ENCODE data around the gene EIF4ENIF1.
"Not testable (repeated sequence)": the region's sequence is repeated elsewhere in the genome, so short reads cannot be mapped to it uniquely, and the experiment has no call there.

Gene EIF4ENIF1

DNA sequence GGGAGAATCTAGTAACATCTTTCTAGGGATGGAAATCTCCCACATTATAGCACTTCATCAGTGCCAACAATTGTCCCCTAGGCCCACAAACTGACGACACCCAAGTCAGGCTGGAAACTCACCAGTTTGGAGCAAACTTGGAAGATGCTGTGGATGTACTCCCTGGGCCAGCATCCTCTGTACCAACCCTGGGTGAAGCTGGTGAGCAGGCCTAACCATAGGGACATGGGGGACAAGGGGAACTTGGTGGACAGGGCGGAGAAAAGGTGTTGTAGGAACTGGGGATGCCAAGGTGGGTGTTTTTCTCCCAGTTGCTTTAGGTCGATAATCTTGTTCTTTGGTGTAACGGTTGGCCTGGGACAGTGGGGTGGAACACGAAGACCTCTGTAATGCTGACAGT, 48.0 kb downstream of the EIF4ENIF1 start:
- DNase-seq (no peak), ATAC-seq (no peak)
- Mint-ChIP-seq H3K27ac (no peak overlapping the region), H3K27me3 (no peaks in the 10 kb centered on the region), H3K4me3 (no peak overlapping the region), H3K4me1 (no peaks in the 10 kb centered on the region), H3K9me3 (no peaks in the 10 kb centered on the region)

DNA sequence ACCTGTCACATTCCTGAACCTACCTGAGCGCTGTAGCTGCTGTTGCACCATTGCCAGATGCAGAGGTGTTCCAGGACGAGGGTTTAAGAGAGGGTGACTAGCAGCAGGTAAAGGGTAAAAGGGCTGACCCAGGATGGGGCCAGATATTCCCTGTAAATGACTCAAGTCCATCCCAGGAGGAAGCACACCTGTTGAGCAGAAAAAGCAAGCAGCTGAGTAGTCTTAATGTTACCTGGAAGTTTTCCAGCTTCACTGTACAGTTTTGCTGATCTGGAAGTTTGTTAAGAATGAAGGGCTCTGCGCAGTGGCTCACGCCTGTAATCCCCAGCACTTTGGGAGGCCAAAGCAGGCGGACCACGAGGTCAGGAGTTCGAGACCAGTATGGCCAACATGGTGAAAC, 49.0 kb downstream of the EIF4ENIF1 start:
- peak overlapping the region in 1 of 2 donors; percentile 42 for H3K27ac Mint-ChIP-seq
- ATAC-seq = no peak

DNA sequence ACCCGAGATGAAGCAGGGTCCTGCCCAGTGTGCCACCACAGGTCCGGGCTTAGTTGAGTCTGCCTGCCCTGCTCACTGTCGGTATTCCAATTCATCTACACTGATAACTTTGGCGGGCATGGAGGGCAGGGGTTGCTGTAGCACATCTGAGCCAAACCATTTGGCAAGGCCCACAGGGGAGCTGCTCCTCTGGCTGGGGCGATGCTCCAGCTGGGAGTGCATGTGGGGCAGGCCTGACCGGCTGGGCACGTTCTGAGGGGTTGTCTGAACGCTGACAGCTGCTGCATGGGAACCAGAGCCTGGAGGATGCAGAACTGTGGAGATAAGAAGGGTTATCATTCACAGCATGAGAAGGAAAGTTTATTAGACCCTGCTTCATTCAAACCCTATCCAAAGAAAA, 49.8 kb downstream of the EIF4ENIF1 start:
- no peak for ATAC-seq
- H3K9me3 Mint-ChIP-seq = no peaks in the 10 kb centered on the region
- H3K27ac Mint-ChIP-seq = no peak overlapping the region
- no peaks in the 10 kb centered on the region for H3K27me3 Mint-ChIP-seq
- DNase-seq = no peak
- H3K4me1 Mint-ChIP-seq = no peaks in the 10 kb centered on the region
- H3K4me3 Mint-ChIP-seq = no peak overlapping the region

More for the DNA sequence above, 49.0 kb downstream of the EIF4ENIF1 start:
- Mint-ChIP-seq H3K27me3 (no peaks in the 10 kb centered on the region), H3K4me1 (no peaks in the 10 kb centered on the region), H3K4me3 (no peak overlapping the region), H3K9me3 (no peaks in the 10 kb centered on the region)
- DNase-seq = no peak

DNA sequence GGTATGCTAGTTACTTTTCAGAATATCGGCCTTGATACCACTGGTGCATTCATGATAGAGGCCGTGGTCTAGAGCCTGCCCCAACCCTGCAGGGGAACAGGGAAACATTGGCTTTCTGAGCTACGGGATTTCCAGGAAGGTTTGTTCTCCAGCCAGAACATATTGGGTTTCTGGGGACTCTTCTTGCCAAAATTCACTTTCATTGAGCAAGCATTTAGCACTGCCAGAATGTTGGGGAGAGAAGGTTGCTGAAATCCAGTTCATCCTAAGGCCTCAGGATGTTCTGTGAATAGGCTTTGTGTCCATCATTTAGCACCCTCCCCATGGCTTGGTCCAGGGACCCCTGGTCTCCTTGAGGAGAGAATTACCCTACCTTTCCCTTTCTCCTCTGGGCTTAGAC, 53.5 kb downstream of the EIF4ENIF1 start:
- H3K9me3 Mint-ChIP-seq = no peaks in the 10 kb centered on the region
- H3K4me3 Mint-ChIP-seq = no peak overlapping the region
- no peak overlapping the region for H3K27ac Mint-ChIP-seq
- no peaks in the 10 kb centered on the region for H3K27me3 Mint-ChIP-seq
- H3K4me1 Mint-ChIP-seq = no peaks in the 10 kb centered on the region
- DNase-seq (no peak), ATAC-seq (no peak)

DNA sequence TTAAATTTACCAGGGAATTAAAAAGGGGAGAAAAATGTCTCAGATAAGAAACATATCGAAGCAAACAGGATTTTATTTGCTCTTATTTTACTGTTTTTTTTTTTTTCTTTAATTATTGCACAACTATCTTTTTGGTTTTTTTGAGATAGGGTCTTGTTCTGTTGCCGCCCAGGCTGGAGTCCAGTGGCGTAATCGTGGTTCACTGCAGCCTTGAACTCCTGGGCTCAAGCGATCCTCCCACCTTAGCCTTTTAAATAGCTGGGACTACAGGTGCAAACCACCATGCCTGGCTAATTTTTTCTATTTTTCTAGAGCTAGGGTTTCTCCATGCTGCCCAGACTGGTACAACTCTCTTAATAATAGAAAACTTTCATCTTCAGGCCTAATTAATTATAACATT, 57.7 kb downstream of the EIF4ENIF1 start:
- DNase-seq (no peak), ATAC-seq (no peak)
- H3K9me3 Mint-ChIP-seq = no peaks in the 10 kb centered on the region
- no peak overlapping the region for H3K27ac Mint-ChIP-seq
- H3K4me1 Mint-ChIP-seq = no peaks in the 10 kb centered on the region
- no peak overlapping the region for H3K4me3 Mint-ChIP-seq
- H3K27me3 Mint-ChIP-seq = no peaks in the 10 kb centered on the region

DNA sequence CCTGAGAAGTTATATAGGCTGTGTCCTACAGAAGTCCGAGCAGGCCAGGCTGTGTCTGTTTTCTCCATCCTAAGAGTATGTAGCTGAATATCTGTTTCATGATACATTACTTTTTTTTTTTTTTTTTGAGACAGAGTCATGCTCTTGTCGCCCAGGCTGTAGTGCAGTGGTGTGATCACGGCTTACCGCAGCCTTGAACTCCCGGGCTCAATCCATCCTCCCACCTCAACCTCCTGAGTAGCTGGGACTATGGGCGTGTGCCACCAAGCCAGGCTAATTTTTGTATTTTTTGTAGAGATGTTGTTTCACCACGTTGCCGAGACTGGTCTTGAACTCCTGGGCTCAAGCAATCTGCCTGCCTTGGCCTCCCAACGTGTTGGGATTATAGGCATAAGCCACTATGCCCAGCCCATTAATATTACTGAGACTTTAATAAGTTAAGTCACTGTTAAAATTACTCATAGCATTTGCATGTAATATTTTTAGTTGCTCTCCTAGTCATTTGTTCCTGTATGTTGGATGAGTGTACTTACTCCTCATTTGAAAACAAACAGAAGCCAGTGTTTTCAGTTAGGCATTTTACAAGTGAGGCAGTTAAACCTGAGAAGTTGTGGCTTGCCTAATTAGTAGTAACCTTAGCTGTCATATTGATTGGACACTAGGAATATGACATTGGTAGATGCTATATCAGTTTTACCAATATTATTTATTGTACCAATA, 64.2 kb downstream of the EIF4ENIF1 start:
- no peaks in the 10 kb centered on the region for H3K27me3 Mint-ChIP-seq
- no peaks in the 10 kb centered on the region for H3K9me3 Mint-ChIP-seq
- peak overlapping the region in 1 of 2 donors; percentile 42 for H3K27ac Mint-ChIP-seq
- DNase-seq = no peak
- H3K4me1 Mint-ChIP-seq = no peaks in the 10 kb centered on the region
- no peak for ATAC-seq
- no peak overlapping the region for H3K4me3 Mint-ChIP-seq

DNA sequence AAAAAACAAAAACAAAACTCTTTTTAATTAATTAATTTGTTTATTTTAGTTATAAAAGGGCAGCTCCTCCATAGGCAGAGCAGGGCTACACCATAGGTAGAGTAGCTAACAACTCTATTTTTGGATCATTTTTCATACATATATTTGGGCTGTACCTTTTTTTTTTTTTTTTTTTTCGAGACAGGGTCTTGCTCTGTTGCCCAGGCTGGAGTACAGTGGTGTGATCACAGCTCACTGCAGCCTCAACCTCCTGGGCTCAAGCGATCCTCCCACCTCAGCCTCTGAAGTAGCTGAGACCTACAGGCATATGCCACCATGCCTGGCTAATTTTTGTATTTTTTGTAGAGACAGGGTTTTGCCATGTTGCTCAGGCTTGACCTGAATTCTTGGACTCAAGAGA, 87.3 kb downstream of the EIF4ENIF1 start:
- not testable (repeated sequence) for H3K27me3 Mint-ChIP-seq, DNase-seq, ATAC-seq, H3K4me3 Mint-ChIP-seq, H3K9me3 Mint-ChIP-seq, H3K27ac Mint-ChIP-seq
- H3K4me1 Mint-ChIP-seq = peaks cover 42% of the 10 kb centered on the region

DNA sequence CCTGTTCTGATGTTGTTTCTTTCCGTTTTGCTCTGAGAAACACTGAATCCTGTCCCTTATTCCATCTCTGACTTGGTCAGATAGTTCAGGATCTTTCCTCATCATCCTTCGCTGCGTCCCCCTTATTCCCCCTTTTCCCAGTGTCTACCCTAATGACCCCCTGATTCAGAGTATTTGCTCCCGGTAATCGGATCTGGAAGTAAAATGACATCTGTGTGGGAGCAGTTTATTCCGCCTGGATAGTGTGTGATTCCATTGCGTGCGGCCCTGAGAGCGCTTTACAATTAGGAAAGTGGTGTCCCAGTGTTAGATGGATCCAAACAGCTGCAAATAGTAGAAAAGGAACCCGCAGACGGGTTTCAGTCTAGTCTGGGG, 89.6 kb downstream of the EIF4ENIF1 start:
- no peak for DNase-seq
- peaks cover 30% of the 10 kb centered on the region for H3K4me1 Mint-ChIP-seq
- H3K4me3 Mint-ChIP-seq = peak overlapping the region; percentile 90 to 92
- H3K27ac Mint-ChIP-seq = peak overlapping the region; percentile 91 to 97
- no peaks in the 10 kb centered on the region for H3K27me3 Mint-ChIP-seq
- no peak for ATAC-seq
- H3K9me3 Mint-ChIP-seq = no peaks in the 10 kb centered on the region

DNA sequence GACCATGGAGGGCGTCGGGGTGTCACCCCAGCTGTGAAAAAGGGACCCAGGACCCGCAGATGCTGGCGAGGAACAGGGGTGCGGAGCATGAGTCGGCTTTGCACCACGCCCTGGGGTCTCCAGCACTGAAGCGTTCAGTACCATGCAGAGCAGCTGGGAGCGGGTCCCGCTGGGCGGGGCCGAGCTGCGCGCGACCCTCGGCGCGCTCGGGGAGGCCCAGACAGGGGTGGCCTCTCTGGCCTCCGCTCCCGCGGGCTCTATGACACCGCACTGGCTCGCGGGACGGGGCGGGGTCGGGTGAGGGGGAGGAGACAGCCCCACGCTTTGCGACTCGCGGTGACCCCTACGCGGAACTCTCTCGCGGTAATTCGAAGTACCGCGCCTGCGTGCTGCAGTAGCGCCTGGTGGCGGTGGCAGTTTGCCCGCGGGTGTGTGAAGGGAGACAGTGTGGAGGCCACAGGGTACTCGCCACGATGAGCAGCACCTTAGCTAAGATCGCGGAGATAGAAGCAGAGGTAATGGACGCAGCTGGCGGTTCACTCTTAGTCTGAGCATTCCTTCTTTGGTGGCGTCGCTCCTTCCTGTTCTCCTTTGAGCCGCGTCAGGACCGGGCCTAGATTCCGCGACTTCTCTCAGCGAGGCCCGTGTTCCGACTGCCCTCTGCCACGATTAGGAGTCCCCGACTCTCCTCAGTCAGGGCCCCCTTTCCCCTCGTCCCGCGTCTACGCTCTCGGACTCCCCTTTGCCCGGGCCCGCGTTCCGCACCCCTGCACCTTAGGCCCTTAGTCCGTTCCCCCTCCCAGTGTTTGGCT, 90.2 kb downstream of the EIF4ENIF1 start, which contains the start of gene DRG1:
Gene DRG1, plus strand, starts transcription at position 394 of the 812 bp plus-strand sequence. Its CDS starts 80 bp downstream, at position 474.
- peaks cover 30% of the 10 kb centered on the region for H3K4me1 Mint-ChIP-seq
- DNase-seq (peak; percentile 96 to 98), ATAC-seq (peak; percentile 100)
- H3K27ac Mint-ChIP-seq = peak within 1 kb of the TSS; percentile 91 to 97
- H3K27me3 Mint-ChIP-seq = no peaks in the 10 kb centered on the region
- H3K4me3 Mint-ChIP-seq = peak within 1 kb of the TSS; percentile 90 to 92
- H3K9me3 Mint-ChIP-seq = peaks cover 2 to 4% of the 10 kb centered on the region in 2 donors

DNA sequence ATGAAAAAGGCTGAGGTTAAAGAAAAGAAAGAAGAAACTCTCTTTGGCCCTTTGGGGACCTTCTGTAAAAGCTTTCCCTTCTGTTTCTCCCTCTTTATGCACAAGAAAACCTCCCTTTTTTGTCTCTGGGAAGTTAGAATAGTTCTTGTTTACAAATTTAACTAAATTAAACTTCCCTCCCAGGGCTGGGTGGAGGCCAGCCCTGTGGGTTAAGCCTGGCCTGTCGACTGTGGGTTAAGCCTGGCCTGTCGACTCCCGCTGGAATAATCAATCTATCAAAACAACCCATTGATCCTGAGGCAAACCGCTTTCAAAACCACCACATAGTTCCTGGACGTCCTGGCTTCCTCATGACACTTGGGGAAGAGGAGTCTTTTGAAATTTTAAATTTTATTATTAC, 91.4 kb downstream of the EIF4ENIF1 start:
- peak overlapping the region in 1 of 2 donors; percentile 22 for H3K4me3 Mint-ChIP-seq
- ATAC-seq = no peak

DNA sequence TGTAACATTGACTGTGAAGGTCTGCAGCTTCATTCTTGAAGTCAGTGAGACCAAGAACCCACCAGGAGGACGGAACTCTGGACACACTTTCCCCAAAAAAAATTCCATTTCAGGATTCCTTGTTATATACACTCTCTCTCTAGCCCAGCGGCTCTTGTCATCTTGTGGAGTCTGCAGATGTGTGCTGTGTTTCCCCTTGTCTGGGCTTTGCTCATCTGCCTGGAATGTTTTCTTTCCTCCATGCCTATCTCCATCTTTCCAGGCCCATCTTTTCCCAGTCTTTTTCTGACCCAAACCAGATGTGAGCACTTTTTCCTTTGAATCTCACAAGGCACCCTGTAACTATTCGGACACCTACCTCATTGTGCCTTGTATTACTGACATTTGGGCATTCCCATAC, 95.3 kb downstream of the EIF4ENIF1 start:
- Mint-ChIP-seq H3K27me3 (no peaks in the 10 kb centered on the region), H3K4me1 (no peaks in the 10 kb centered on the region), H3K27ac (no peak overlapping the region), H3K4me3 (no peak overlapping the region), H3K9me3 (peaks cover 5 to 7% of the 10 kb centered on the region in 2 donors)
- ATAC-seq = no peak
- no peak for DNase-seq

More for the DNA sequence above, 91.4 kb downstream of the EIF4ENIF1 start:
- DNase-seq = no peak
- Mint-ChIP-seq H3K9me3 (peaks cover 5 to 7% of the 10 kb centered on the region in 2 donors), H3K27me3 (no peaks in the 10 kb centered on the region), H3K27ac (peak overlapping the region in 1 of 2 donors; percentile 59), H3K4me1 (peaks cover 25% of the 10 kb centered on the region)

DNA sequence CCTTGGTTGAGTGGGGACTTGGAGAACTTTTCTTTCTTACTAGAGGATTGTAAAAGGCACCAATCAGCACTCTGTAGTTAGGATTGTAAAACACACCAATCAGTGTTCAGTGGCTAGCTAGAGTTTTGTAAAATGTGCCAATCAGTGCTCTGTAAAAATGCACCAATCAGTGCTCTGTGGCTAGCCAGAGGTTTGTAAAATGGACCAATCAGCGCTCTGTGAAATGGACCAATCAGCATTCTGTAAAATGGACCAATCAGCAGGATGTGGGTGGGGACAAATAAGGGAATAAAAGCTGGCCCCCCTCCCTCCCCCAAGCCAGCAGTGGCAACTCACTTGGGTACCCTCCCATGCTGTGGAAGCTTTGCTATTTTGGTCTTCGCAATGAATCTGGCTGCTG, 95.7 kb downstream of the EIF4ENIF1 start:
- no peak for ATAC-seq
- no peaks in the 10 kb centered on the region for H3K27me3 Mint-ChIP-seq

More for the DNA sequence above, 95.7 kb downstream of the EIF4ENIF1 start:
- no peaks in the 10 kb centered on the region for H3K4me1 Mint-ChIP-seq
- H3K9me3 Mint-ChIP-seq = peaks cover 5 to 7% of the 10 kb centered on the region in 2 donors
- no peak overlapping the region for H3K4me3 Mint-ChIP-seq
- H3K27ac Mint-ChIP-seq = no peak overlapping the region
- DNase-seq = no peak

Measured in stimulated activated naive CD8-positive, alpha-beta T cell treated with anti-CD3 and anti-CD28 coated beads, Interleukin-15, amount 100 ng/mL, for 72 hours (primary cell).